CD4-positive, alpha-beta T cell treated with Interleukin-17A for 4 hours (primary cell): ENCODE measurements around the gene RAPSN.
A peak's percentile ranks its signal among the peaks of the same experiment; 100 is the strongest.

Source experiments
- DNase-seq: peaks from one replicate; pipeline ENCODE4 v3.0.0-alpha.2; 2020; ENCODE audit warnings: mixed read lengths

The RAPSN gene

GRCh38 chr11:47431356-47432083 is 17.4 kb downstream of the RAPSN start:
- DNase-seq = no peak

- DNase-seq = no peak
Observed at GRCh38 chr11:47430524-47430923, 18.4 kb downstream of the RAPSN start.

GRCh38 chr11:47426062-47426956 is 22.6 kb downstream of the RAPSN start, which contains the start of gene PSMC3:
PSMC3 (minus strand) TSS chr11:47426439; CDS start chr11:47426279, 160 bp downstream.
- peak; percentile 99 for DNase-seq

GRCh38 chr11:47425611-47426010 is 23.3 kb downstream of the RAPSN start:
- DNase-seq = no peak

GRCh38 chr11:47418454-47419259 is 30.3 kb downstream of the RAPSN start:
- no peak for DNase-seq

GRCh38 chr11:47417712-47418111 is 31.2 kb downstream of the RAPSN start:
- no peak for DNase-seq

- no peak for DNase-seq
Observed at GRCh38 chr11:47415949-47416472, 32.9 kb downstream of the RAPSN start.

- DNase-seq = no peak
Observed at GRCh38 chr11:47415091-47415854, 33.7 kb downstream of the RAPSN start.

- no peak for DNase-seq
Observed at GRCh38 chr11:47414685-47415070, 34.3 kb downstream of the RAPSN start.

- no peak for DNase-seq
Observed at GRCh38 chr11:47413908-47414684, 34.8 kb downstream of the RAPSN start.

GRCh38 chr11:47413351-47413750 is 35.6 kb downstream of the RAPSN start:
- DNase-seq = no peak

GRCh38 chr11:47411884-47412746 is 36.8 kb downstream of the RAPSN start:
- peak; percentile 72 for DNase-seq

GRCh38 chr11:47410370-47411264 is 38.3 kb downstream of the RAPSN start:
- DNase-seq = no peak

GRCh38 chr11:47409440-47410369 is 39.2 kb downstream of the RAPSN start:
- no peak for DNase-seq

- no peak for DNase-seq
Observed at GRCh38 chr11:47408598-47409439, 40.1 kb downstream of the RAPSN start.

- DNase-seq = peak; percentile 93
Observed at GRCh38 chr11:47407746-47408590, 41.0 kb downstream of the RAPSN start, which contains the start of gene SLC39A13. SLC39A13 (plus strand) TSS chr11:47408590; CDS start chr11:47410095, 1,505 bp downstream.
